ENCODE data around the gene AUP1.

DNA sequence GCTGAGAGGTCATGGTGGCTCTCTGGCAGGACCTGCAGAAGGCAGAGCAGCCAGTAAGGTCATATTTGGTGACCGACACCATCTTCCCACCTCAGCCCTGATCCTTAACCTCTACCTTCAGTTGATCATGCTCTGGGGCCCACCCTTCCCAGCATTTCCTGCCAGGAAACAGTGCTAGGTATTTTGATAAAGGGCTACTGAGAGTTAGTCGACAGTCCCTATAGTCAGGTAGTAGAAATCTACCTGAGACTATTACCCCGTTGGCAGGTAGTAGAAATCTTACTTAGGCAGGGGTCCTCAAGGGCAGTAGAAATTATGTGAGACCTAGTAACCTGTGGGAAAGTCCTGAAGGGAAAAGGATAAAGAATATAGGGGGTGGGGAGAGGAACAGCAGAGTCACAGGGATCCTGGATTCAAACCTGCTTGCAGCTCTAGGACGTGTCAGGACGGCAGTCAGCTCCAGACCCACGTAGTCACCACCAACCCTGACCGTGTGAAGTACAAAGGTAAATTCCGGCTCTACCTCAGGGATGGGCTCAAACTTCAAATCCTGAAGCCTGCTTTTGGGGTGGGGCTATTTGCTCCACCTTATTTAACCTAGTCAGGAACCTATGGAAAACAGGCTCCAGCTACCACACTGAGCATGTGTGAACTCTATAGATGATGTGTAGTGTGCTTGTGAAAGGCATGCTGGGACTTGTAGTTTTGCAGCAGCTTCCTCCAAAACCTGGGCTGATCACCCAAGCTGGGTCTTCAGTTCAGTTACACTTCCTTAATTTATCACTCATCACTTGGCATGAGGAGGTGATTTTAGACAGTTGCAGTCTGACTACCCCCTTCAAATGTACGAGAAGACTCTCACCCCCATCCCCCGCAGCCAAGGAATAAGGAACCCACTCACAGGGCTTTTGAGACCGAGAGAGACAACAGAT lies 3.5 kb downstream of the AUP1 start, which contains the start of gene DQX1:
- TF ChIP-seq, protein P1, sequence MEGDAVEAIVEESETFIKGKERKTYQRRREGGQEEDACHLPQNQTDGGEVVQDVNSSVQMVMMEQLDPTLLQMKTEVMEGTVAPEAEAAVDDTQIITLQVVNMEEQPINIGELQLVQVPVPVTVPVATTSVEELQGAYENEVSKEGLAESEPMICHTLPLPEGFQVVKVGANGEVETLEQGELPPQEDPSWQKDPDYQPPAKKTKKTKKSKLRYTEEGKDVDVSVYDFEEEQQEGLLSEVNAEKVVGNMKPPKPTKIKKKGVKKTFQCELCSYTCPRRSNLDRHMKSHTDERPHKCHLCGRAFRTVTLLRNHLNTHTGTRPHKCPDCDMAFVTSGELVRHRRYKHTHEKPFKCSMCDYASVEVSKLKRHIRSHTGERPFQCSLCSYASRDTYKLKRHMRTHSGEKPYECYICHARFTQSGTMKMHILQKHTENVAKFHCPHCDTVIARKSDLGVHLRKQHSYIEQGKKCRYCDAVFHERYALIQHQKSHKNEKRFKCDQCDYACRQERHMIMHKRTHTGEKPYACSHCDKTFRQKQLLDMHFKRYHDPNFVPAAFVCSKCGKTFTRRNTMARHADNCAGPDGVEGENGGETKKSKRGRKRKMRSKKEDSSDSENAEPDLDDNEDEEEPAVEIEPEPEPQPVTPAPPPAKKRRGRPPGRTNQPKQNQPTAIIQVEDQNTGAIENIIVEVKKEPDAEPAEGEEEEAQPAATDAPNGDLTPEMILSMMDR (IDR thresholded peaks at IDR 0.05) = no peak
- TF ChIP-seq POLR2A (IDR thresholded peaks at IDR 0.05) = no peak
- no peak for TF ChIP-seq EP300 (IDR thresholded peaks at IDR 0.05)
